Trophoblast cell (in vitro differentiated cells and primary cell): ENCODE measurements around the gene COL23A1.

ENCODE experiments used
- DNase-seq, 2 donors: peaks; one replicate each; pipeline ENCODE4 v3.0.0-alpha.2; 2016
- H2AFZ ChIP-seq: 2 replicates; pipeline ENCODE4 v1.6.1; 2013; ENCODE audit warnings: low read length, moderate library complexity, mild to moderate bottlenecking; ENCODE audit not compliant: insufficient read depth, poor library complexity
- H2AK5ac ChIP-seq: 2 replicates; pipeline ENCODE4 v1.6.1; 2013; ENCODE audit warnings: mild to moderate bottlenecking, low read length
- H2BK120ac ChIP-seq: 2 replicates; pipeline ENCODE4 v1.6.1; 2013; ENCODE audit warnings: low read length, mild to moderate bottlenecking, moderate library complexity; ENCODE audit not compliant: insufficient read depth, poor library complexity
- H2BK12ac ChIP-seq: 2 replicates; pipeline ENCODE4 v1.6.1; 2013; ENCODE audit warnings: mild to moderate bottlenecking, low read length, moderate library complexity
- H2BK5ac ChIP-seq: 2 replicates; pipeline ENCODE4 v1.6.1; 2013; ENCODE audit warnings: low read length, low read depth, moderate library complexity, mild to moderate bottlenecking; ENCODE audit not compliant: poor library complexity
- H3K14ac ChIP-seq: 2 replicates; pipeline ENCODE4 v1.6.1; 2013; ENCODE audit warnings: mild to moderate bottlenecking, low read length
- H3K18ac ChIP-seq: 2 replicates; pipeline ENCODE4 v1.6.1; 2013; ENCODE audit warnings: mild to moderate bottlenecking, low read length
- H3K23ac ChIP-seq: 2 replicates; pipeline ENCODE4 v1.6.1; 2013; ENCODE audit warnings: low read length
- H3K27ac ChIP-seq: 2 replicates; pipeline ENCODE4 v1.5.1; 2013; ENCODE audit warnings: low read depth, mild to moderate bottlenecking, inconsistent platforms, low read length, moderate library complexity
- H3K27me3 ChIP-seq: 2 replicates; pipeline ENCODE4 v1.6.1; 2013; ENCODE audit warnings: inconsistent platforms, mild to moderate bottlenecking, low read length, moderate library complexity; ENCODE audit not compliant: insufficient read depth
- H3K36me3 ChIP-seq, 2 experiments: 1 replicate in 1 of 2; 2 replicates in 1 of 2; pipeline ENCODE4 v1.6.1; 2013; ENCODE audit warnings: low read length in 2 of 2, mild to moderate bottlenecking in 2 of 2, moderate library complexity in 1 of 2; ENCODE audit not compliant: insufficient read depth in 2 of 2, control insufficient read depth in 1 of 2
- H3K4ac ChIP-seq: 2 replicates; pipeline ENCODE4 v1.6.1; 2013; ENCODE audit warnings: low read depth, mild to moderate bottlenecking, low read length, moderate library complexity
- H3K4me1 ChIP-seq, 2 experiments: 1 replicate in 1 of 2; 2 replicates in 1 of 2; pipeline ENCODE4 v1.6.1; 2013; ENCODE audit warnings: low read length in 2 of 2, mild to moderate bottlenecking in 2 of 2, moderate library complexity in 1 of 2; ENCODE audit not compliant: insufficient read depth in 2 of 2, control insufficient read depth in 1 of 2
- H3K4me2 ChIP-seq: 2 replicates; pipeline ENCODE4 v1.6.1; 2013; ENCODE audit warnings: inconsistent platforms, mild to moderate bottlenecking, low read length, moderate library complexity
- H3K4me3 ChIP-seq: 2 replicates; pipeline ENCODE4 v1.5.1; 2013; ENCODE audit warnings: mild to moderate bottlenecking, low read depth, low read length, inconsistent platforms
- H3K79me1 ChIP-seq: one replicate; pipeline ENCODE4 v1.6.1; 2013; ENCODE audit warnings: low read length
- H3K79me2 ChIP-seq: 2 replicates; pipeline ENCODE4 v1.6.1; 2013; ENCODE audit warnings: low read length, mild to moderate bottlenecking; ENCODE audit not compliant: control insufficient read depth, insufficient read depth, poor library complexity
- H3K9ac ChIP-seq: 2 replicates; pipeline ENCODE4 v1.6.1; 2013; ENCODE audit warnings: mild to moderate bottlenecking, low read length
- H3K9me3 ChIP-seq: 2 replicates; pipeline ENCODE4 v1.6.1; 2013; ENCODE audit warnings: low read depth, mild to moderate bottlenecking, control low read depth, inconsistent platforms, low read length; ENCODE audit not compliant: insufficient read depth
- H4K12ac ChIP-seq: 2 replicates; pipeline ENCODE4 v1.6.1; 2013; ENCODE audit warnings: low read depth, mild to moderate bottlenecking, low read length, moderate library complexity
- H4K8ac ChIP-seq: 2 replicates; pipeline ENCODE4 v1.6.1; 2013; ENCODE audit warnings: low read depth, mild to moderate bottlenecking, low read length, moderate library complexity
- H4K91ac ChIP-seq: one replicate; pipeline ENCODE4 v1.6.1; 2013; ENCODE audit warnings: low read depth, mild to moderate bottlenecking, low read length, moderate library complexity
- WGBS: extraction: QIAGEN DNeasy Blood & Tissue Kit; methylation state at CpG from one replicate; pipeline ENCODE4 v1.1.7; 2013; ENCODE audit warnings: missing lambda C conversion rate; ENCODE audit not compliant: insufficient read length, insufficient coverage; ENCODE audit errors: extremely low coverage; 5-methylcytosine and 5-hydroxymethylcytosine counted together

Gene COL23A1

GRCh38 chr5:178595150-178595549, 5.0 kb upstream of the COL23A1 start:
- Histone ChIP-seq H4K12ac (no peak overlapping the region), H3K18ac (no peak overlapping the region), H3K4me1 (peaks cover 0 to 3% of the 10 kb centered on the region in 2 experiments), H3K14ac (no peak overlapping the region), H2AFZ (no peak overlapping the region), H2BK5ac (no peak overlapping the region), H4K8ac (no peak overlapping the region), H3K9ac (no peak overlapping the region), H3K23ac (no peak overlapping the region), H3K79me1 (no peaks in the 10 kb centered on the region), H3K36me3 (peaks cover 6 to 7% of the 10 kb centered on the region in 2 experiments), H3K27ac (no peak overlapping the region), H2BK12ac (no peak overlapping the region), H2BK120ac (no peak overlapping the region), H4K91ac (no peak overlapping the region), H3K4me3 (no peak overlapping the region), H3K27me3 (no peaks in the 10 kb centered on the region), H3K4me2 (no peak overlapping the region), H3K79me2 (no peaks in the 10 kb centered on the region), H3K4ac (no peak overlapping the region), H3K9me3 (no peaks in the 10 kb centered on the region), H2AK5ac (no peak overlapping the region)
- DNase-seq, result no peak

DNA sequence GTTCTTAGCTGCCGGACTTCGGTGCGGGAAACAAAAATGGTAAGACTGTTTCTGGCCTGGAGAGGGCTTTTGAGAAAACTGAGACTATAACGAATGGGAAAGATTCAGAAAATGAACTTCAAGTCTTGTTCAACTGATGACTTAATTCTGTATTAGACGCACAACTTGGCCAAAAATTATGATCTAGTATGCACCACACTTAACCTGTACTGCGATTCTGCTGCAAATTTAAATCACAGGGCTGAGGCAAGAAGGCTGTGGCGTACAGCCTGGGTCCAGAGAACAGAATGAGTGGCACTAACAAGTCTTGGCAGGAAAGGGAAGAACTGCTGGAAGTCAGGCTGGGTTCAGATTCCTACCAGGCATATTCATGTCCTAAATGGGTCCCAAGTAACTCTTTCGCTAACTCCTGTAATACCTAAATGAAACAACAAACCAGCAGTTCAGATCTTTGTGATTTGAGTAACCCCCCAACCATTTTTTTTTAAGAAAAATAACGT, 781 bp upstream of the COL23A1 start:
- H2BK12ac ChIP-seq, result no peak overlapping the region
- H2BK5ac ChIP-seq, result no peak overlapping the region
- no peaks in the 10 kb centered on the region for H3K79me1 ChIP-seq
- DNase-seq, result no peak
- no peak overlapping the region for H4K91ac ChIP-seq
- H2BK120ac ChIP-seq, result no peak overlapping the region
- H3K23ac ChIP-seq, result no peak overlapping the region
- no peak overlapping the region for H3K9ac ChIP-seq
- H3K36me3 ChIP-seq, result no peaks in the 10 kb centered on the region
- no peak overlapping the region for H3K18ac ChIP-seq
- no peak overlapping the region for H2AK5ac ChIP-seq
- no peak overlapping the region for H3K4me3 ChIP-seq
- H3K27me3 ChIP-seq, result peaks cover 17% of the 10 kb centered on the region
- H3K79me2 ChIP-seq, result no peaks in the 10 kb centered on the region
- no peak overlapping the region for H3K14ac ChIP-seq
- H3K27ac ChIP-seq, result no peak overlapping the region
- peaks cover 5% of the 10 kb centered on the region for H3K9me3 ChIP-seq
- no peak overlapping the region for H4K8ac ChIP-seq
- no peak overlapping the region for H4K12ac ChIP-seq
- peaks cover 6 to 10% of the 10 kb centered on the region in 2 experiments for H3K4me1 ChIP-seq
- no CpG with 5 or more reads among the region's 9 CpGs for WGBS
- H3K4ac ChIP-seq, result no peak overlapping the region
- H2AFZ ChIP-seq, result no peak overlapping the region
- H3K4me2 ChIP-seq, result peak overlapping the region; percentile 82

DNA sequence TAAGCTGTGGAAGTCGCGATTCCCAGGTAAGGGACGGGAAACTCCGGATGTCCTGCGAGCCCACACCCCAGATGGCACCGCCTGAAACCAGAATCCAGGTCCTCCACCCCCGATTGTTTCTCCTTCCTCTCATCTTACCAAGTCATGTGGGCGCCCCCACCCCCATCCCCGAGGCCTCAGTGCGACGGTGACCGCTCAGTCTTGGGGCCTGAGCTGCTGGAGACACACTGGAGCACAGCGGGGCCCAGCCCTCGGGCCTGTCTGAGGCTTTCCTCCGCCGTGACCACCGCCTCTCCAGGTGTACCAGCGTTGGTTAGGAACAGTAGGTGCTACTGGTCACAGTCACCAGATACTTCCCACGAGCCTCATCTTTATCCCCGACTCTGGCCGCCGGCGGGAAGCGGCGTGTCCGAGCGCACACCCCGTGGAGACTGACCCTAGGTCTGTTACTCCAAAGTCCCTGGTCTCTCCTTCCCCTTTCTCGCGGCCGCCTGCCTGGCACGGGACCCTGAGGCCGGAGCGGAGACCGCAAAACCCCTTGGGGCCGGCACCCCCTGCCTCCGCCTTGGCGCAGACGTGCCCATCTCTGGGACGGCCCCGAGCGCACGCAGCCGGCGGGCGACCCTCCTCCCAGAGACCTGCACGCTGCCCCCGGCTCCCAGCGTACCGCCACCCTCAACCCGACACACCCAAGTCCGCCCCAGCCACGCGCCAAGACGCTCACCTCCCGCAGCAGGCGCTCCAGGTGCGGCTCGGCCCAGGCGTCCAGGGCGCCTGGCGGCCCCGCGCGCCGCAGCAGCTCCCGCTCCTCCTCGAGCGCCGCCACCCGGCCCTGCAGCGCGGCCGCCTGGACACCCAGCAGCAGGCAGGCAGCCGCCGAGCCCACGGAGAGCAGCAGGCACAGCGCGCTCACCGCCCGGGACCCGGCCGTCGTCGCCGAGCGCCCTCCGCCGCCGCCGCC, 733 bp downstream of the COL23A1 start:
- Histone ChIP-seq H4K91ac (no peak overlapping the region), H3K9me3 (peaks cover 8% of the 10 kb centered on the region), H3K27ac (no peak overlapping the region), H3K9ac (no peak overlapping the region), H2AFZ (no peak overlapping the region), H3K36me3 (no peaks in the 10 kb centered on the region), H3K4ac (no peak overlapping the region), H3K14ac (peak overlapping the region; percentile 7), H2BK12ac (no peak overlapping the region), H2AK5ac (no peak overlapping the region), H3K4me2 (peak overlapping the region; percentile 82), H3K79me2 (no peaks in the 10 kb centered on the region), H2BK120ac (no peak overlapping the region), H3K4me1 (peaks cover 6 to 10% of the 10 kb centered on the region in 2 experiments), H3K18ac (no peak overlapping the region), H3K23ac (no peak overlapping the region), H3K79me1 (no peaks in the 10 kb centered on the region), H2BK5ac (no peak overlapping the region), H3K27me3 (peaks cover 17% of the 10 kb centered on the region), H3K4me3 (peak overlapping the region; percentile 62), H4K12ac (no peak overlapping the region), H4K8ac (no peak overlapping the region)
- peak; percentile 15 to 45 for DNase-seq
- no CpG with 5 or more reads among the region's 91 CpGs for WGBS

- H2AFZ ChIP-seq, result no peak overlapping the region
- no peaks in the 10 kb centered on the region for H3K79me2 ChIP-seq
- no peak overlapping the region for H2BK12ac ChIP-seq
- WGBS, result no CpG with 5 or more reads among the region's 8 CpGs
- DNase-seq, result no peak
- H3K4ac ChIP-seq, result no peak overlapping the region
- no peak overlapping the region for H2AK5ac ChIP-seq
- H2BK5ac ChIP-seq, result no peak overlapping the region
- H3K4me1 ChIP-seq, result peaks cover 6 to 10% of the 10 kb centered on the region in 2 experiments
- no peak overlapping the region for H3K14ac ChIP-seq
- H3K18ac ChIP-seq, result no peak overlapping the region
- H2BK120ac ChIP-seq, result no peak overlapping the region
- H3K27me3 ChIP-seq, result peaks cover 17% of the 10 kb centered on the region
- H4K8ac ChIP-seq, result no peak overlapping the region
- H4K12ac ChIP-seq, result no peak overlapping the region
- H3K36me3 ChIP-seq, result no peaks in the 10 kb centered on the region
- no peak overlapping the region for H3K23ac ChIP-seq
- H3K27ac ChIP-seq, result no peak overlapping the region
- no peak overlapping the region for H3K9ac ChIP-seq
- no peaks in the 10 kb centered on the region for H3K79me1 ChIP-seq
- H3K4me3 ChIP-seq, result no peak overlapping the region
- H3K4me2 ChIP-seq, result no peak overlapping the region
- peaks cover 8% of the 10 kb centered on the region for H3K9me3 ChIP-seq
- no peak overlapping the region for H4K91ac ChIP-seq
These were observed 1.4 kb downstream of the COL23A1 start for GRCh38 chr5:178588769-178589168.
